NCI-H2227 treated with DMSO at 0.1 percent for 48 hours (cell line): Measurements from ENCODE around the gene GRAP.

Source experiments
- DNase-seq: peaks from one replicate; lab custom pipeline; 2025; lab: John Stamatoyannopoulos, UW

GRAP gene

GRCh38 chr17:19018600-19018950 is 28.2 kb downstream of the GRAP start:
- DNase-seq = no peak

GRCh38 chr17:19017804-19018599 is 28.8 kb downstream of the GRAP start:
- DNase-seq = no peak

- DNase-seq = no peak
Measured at GRCh38 chr17:19017401-19017800, 29.4 kb downstream of the GRAP start.

GRCh38 chr17:19016881-19017280 is 29.9 kb downstream of the GRAP start:
- no peak for DNase-seq

- no peak for DNase-seq
Measured at GRCh38 chr17:19016297-19016696, 30.5 kb downstream of the GRAP start.

GRCh38 chr17:19015428-19015827 is 31.3 kb downstream of the GRAP start:
- DNase-seq = no peak

GRCh38 chr17:19014628-19015215 is 32.0 kb downstream of the GRAP start:
- no peak for DNase-seq

- no peak for DNase-seq
Measured at GRCh38 chr17:19013806-19014627, 32.7 kb downstream of the GRAP start.

GRCh38 chr17:19013226-19013625 is 33.5 kb downstream of the GRAP start:
- DNase-seq = no peak

- no peak for DNase-seq
Measured at GRCh38 chr17:19012171-19013080, 34.3 kb downstream of the GRAP start.

- no peak for DNase-seq
Measured at GRCh38 chr17:19011581-19011980, 35.2 kb downstream of the GRAP start.

GRCh38 chr17:19010729-19011505 is 35.8 kb downstream of the GRAP start:
- no peak for DNase-seq

- no peak for DNase-seq
Measured at GRCh38 chr17:19009970-19010369, 36.8 kb downstream of the GRAP start.

GRCh38 chr17:19006698-19007097 is 40.1 kb downstream of the GRAP start:
- DNase-seq = no peak

GRCh38 chr17:19005789-19006430 is 40.8 kb downstream of the GRAP start:
- no peak for DNase-seq

- no peak for DNase-seq
Measured at GRCh38 chr17:19005137-19005773, 41.5 kb downstream of the GRAP start.

GRCh38 chr17:19004421-19005136 is 42.2 kb downstream of the GRAP start, which contains the start of gene FAM83G:
FAM83G (minus strand) TSS chr17:19004764; CDS start chr17:19004041, 723 bp downstream.
- peak; percentile 19 for DNase-seq

- DNase-seq = peak; percentile 29
Measured at GRCh38 chr17:19003543-19004420, 43.0 kb downstream of the GRAP start.
